Midbrain (tissue), 1 donor: Measurements from ENCODE around the gene SLC39A11.
A peak's percentile ranks its signal among the peaks of the same experiment; 100 is the strongest.

Experiments used
- DNase-seq: peaks from one replicate; lab custom pipeline; 2025; lab: John Stamatoyannopoulos, UW

Gene SLC39A11

DNA sequence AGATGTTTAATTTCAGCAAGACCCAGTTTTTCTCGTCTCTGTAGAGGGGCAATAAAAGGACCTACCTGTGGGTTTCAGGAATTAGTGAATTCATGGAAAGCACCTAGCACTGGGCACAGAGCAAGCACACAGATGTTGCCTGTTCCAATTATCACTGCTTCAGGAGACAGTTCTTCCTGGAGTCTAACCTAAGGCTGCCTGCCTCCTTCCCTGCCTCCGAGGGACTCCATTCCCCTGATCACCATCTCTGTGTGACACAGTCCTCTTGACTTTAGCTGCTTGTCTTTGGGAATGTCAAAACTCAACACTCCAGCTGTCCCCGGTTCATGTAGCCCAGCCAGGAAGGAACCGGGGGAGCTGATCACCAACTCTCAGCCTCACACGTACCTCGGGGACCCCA lies 474.9 kb downstream of the SLC39A11 start:
- no peak for DNase-seq

DNA sequence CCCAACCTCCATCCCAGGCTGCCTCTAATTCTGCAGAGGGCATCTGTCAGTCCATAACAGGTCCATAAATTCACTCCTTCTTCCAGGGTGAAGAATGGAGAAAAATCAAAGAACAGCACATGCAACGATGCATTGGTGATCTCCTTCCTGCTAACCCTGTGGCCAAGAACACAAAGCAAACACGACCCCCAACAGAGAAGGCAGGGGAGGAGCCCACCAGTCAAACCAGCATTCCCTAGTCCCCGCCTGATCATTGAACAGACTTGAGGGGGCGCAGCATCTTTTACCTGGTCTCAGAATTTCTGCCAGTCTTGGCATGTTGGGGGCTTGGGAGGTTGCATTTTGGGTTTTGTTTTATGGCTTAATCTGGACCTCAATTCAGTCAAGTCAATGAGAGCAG lies 476.0 kb downstream of the SLC39A11 start:
- DNase-seq: no peak

DNA sequence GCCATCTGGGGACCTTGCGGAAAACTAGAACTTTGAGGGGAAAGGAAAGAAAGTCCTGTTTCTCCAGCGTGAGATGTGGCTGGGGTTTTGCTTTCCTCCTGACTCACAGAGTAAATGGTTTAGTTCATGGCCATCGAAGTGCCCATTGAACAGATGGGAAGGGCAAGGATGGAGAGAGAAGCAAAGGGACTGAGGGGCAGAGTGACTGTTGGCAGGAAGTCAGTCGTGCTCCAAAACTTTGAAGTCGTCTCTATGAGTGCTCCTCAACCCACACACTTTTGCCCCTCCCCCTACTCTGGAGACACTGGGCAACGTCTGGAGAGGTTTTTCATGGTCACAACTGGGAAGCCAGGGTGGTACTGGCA lies 476.9 kb downstream of the SLC39A11 start:
- DNase-seq: no peak

DNA sequence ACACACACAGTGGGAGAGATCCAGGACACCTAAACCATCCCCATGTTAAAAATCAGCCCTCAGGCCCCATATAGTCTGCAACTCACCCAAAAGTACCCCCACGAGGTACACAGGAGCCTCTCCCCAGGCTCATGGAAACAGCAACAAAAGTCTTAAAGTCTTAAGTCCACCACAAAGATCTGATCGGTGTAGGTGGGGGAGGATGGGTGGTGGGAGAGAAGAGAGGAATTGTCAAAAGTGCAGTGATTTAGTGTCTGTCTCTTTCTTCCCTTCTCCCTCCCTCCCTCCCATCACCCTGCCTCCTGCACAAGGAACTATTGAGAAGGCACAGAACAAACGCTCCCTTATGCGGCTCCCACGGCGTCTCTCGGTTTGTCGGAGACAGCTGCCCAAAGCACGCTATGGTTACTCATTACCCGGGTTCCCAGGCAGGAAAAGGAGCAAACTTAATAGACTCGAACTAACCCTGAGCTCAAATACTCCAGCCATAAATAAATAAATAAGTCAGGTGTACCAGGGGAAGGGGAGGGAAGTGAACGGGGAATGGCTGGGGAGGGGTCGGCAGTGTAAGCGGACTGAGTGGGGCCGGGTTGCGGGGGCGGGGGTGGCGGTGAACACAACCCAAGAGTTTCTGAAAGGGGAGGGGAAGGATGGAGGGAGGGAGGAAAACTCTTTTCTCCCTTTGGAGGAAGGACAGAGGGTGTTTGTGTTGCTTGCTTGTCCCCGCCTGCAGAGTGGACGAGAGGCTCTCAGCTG lies 477.4 kb downstream of the SLC39A11 start:
- peak; percentile 89 for DNase-seq

DNA sequence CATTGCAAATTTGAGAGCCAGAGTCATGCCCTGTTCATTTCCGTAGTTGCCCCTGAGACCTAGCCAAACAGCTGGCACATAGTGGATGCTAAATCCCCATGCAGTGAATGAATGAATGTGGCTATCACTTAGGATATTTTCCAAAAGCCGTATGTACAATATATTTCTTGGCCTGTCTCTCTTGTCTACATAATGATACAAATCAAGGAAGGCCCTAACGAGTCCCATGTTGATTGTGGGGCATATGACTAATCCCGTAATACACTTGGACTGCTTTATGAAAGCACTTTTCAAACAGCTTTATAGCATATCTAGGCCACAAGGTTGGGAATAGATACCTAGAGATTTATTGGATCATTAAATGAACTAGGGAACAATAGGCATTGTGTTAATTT lies 478.0 kb downstream of the SLC39A11 start:
- no peak for DNase-seq

DNA sequence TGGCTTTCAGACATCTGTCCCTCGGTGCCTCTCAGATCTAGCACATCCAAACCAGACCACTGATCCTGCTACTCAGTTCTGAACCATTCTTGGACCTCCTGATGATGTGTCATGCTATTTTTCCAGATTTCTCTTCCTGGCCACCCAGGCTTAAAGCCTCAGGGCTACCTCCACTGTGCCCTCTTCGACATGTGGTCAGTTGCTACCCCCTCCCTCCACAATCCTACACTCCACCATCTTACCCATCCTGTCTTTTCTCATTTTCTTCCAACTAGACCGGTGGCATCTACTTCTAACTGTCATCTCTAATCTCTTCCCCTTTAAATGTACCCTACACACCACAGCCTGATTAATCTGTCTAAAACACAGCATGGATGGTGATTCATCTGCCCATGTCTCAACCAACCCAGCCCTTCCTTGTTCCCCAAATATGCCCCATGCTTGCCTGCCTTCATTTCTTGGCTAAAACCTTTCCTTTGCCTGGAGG lies 478.6 kb downstream of the SLC39A11 start:
- DNase-seq: no peak

DNA sequence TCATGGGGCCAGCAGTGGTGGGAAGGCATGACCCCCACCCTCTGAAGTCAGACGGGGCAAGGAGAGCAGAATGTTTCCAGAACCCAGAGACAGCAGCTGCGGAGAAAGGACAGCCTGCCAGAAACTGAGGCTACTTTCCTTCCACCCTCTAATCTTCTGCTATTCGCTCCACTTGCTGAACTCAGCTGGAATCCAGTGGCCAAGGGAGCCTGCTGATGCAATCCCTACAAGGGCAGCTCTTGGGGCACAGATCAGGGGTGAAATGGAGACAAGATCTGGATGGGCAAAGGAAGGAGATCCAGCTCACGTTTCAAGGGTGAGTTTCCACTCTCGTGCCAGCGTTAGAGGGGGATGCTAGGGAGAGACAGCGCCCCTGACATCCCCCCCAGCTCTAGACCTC lies 479.1 kb downstream of the SLC39A11 start:
- no peak for DNase-seq

DNA sequence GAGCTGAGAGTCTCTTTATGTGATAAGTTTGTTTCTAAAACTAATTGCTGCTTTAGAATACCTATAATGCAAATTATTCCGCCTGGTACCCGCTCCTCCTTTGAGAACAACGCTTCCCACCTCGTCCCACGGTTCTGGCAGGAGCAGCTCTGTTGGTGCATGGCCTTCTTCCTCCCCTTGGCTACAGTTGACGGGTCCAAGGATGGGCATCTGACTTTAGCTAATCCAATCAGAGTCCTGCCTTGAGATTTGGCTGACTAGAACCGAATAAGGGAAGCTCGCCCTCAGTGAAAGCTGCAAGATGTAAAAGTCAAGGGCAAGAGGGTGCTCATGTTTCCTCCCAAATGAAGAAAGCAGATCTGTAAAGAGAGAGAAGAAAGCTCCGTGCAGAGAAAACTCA lies 481.3 kb downstream of the SLC39A11 start:
- DNase-seq: no peak

DNA sequence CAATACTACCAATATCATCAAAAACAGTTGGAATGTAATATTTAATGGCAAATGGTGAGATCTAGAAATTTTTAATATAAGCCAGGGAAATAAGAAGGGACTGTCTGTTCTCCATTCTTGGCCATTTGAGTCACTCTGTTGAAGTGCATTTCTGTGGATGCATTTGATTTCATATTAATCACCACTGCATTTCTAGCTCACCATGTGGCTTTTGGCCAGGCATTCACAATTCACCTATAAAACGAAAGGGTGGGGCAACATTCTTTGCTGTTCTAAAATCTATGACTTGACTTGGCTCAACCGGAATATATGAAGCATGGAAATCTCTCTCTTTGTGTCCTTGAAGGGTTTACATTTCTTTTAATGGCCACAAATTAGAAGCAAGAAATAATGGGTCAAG lies 483.0 kb downstream of the SLC39A11 start:
- no peak for DNase-seq

DNA sequence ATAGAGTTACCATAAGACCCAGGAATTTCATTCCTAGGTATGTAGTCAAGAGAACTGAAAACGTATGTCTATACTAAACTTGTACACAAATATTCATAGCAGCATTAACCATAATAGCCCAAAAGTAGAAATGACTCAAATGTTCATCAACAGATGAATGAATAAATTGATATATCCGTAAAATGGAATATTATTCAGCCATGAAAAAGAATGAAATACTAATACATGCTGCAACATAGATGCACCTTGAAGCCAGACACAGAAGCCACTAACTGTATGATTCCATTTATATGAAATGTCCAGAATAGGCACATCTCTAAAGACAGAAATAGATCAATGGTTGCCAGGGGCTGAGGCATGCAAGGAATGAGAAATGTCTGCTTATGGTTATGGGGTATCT lies 484.1 kb downstream of the SLC39A11 start:
- no peak for DNase-seq

DNA sequence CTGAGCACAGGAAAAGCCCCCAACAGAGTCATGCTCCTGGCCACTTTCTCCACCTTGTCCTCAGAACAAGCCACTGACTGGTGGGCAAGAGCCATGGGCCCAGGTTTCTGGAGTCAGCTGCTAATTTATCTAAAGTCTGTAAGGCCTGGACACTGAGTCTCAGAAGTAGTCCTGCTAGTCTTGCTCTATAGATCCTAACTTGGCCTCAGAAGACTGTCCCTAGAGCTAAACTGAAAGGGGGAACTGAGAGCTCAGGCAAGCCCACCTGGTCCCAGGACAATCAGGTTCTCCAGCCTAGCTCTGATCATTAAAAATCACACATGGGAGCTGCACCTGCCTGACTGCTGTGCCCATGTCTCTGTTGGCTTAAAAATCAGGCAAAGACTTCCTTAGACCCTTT lies 485.8 kb downstream of the SLC39A11 start:
- no peak for DNase-seq

DNA sequence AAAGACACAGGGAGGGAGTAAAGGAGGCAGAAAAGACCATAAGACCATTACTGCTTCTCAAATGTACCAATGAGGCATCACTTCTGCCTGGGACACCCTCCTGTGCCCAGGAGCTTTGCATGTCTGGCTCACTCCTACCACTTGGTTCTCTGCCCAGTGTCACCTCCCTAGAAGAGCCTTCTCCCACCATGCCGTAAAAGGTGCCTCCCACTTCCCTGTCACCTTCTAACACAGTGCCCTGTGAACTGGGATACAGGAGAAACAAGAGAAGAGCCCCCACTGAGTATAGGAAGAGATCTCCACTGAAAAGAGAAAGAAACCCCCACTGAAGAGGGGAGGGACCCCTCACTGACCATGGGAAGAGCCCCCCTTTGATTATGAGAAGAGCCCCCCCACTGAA lies 486.9 kb downstream of the SLC39A11 start:
- DNase-seq: no peak

DNA sequence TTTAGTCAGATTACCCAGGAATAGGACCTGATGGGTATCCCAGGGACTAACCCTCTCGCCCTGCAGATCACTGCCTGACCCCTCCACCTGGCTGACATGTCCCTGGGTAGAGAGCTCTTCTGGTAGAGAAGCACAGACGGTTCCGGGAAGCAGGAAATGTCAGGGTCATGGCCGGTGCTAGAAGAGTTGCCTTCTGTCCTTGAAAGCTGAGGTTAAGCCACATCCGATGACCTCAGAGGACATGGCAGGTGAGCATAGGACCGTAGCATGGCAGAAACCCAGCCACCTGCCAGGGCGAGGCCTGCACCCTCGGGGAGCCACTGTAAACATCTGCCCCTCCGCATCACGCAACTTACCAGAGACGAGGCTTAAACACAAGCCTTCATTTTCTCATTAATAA lies 488.0 kb downstream of the SLC39A11 start:
- DNase-seq: no peak

DNA sequence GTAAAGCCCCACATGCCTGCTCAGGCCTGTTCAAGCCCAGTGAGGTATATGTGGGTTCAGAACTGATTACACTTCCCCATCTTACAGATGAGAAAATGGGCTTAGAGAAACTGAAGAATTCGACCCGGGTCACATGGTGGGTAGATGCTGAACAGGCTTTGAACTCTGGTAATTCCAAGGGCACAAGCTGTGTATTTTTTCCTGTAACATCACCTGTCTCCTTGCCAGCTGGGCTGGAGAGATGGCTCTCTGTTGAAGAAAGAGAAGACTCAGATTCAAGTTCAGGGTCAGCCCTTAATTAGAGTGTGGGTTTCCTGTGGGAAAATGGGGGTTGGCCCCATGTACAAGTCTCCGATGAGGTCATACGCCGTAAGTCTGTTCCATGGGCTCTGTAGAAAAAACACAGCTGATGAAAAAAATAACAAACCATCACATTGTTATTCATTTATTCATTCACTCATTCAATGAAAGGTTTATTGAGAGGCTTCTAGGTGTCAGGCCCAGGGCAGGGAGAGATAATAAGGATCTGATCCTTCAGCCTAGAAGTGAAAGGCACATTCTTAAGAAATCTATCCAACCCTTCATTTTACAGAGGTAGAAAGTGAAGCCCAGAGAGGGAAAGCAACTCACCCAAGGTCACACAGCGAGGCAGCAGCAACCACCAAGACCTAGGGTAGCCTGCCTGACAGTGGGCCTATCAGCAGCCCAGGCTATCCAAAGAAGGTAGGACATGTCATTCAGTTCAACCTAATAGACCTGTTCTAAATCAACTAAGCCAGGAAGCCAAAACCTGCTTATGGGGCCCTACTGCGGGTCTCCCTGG lies 488.9 kb downstream of the SLC39A11 start:
- no peak for DNase-seq

DNA sequence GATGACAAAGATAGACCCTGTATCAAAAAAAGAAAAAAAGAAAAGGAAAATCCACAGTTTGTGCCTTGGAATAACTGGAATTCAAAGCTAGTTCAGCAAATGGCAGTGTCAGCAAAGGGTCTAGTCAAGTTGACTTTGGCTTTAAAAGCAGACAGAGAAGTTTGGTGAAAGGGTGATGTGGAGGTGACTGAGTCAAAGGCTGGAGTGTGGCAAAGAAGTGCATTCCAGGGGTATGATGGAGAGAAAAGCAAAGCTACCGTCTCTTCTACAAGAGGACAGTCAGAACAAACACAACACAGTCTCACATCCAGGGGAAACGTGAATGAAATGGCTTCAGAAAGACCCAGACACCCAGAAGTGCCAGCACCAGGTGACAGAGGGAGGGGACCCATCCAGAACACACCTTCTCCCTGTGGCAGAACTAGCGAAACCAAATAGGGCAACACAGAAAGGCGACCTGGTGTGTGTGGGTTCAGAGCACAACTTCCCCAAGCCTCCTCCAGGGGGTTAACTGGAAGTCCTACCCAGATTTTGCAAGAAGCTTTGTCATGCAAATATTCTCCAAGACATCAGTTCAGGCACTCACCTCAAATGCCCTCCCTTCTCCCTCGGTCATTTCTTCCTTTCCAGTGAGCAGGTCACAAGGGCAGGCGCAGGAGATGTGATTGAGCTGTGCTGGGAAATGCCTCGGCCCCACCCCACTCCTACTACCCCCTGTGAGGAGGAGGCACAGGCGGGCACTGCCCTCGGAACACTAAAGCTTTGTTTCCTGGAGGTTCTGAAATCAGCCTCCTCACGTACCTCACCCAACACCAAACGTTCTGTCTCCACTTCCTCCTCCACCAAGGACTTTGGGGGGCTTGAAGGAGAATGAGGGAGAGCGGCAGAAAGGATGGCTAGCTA lies 489.7 kb downstream of the SLC39A11 start:
- no peak for DNase-seq

DNA sequence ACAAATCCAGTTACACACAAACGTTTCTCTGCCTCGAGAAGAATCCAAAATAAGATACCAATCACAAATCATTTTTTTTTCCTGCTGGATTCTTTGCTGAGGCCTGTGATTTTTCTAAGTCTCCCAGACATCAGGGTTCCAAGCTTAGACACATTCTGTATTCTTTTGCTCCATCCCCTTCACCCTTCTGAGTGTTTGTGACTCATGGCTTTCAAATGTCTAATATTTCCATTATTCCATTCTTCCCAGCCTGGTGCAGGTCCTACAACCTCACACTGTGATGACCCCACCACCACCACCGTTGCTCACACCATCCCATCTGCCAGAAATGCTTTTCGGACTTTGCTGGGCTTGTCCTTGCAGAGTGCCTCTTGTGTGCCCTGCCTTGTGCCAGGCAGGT lies 491.6 kb downstream of the SLC39A11 start:
- DNase-seq: no peak

DNA sequence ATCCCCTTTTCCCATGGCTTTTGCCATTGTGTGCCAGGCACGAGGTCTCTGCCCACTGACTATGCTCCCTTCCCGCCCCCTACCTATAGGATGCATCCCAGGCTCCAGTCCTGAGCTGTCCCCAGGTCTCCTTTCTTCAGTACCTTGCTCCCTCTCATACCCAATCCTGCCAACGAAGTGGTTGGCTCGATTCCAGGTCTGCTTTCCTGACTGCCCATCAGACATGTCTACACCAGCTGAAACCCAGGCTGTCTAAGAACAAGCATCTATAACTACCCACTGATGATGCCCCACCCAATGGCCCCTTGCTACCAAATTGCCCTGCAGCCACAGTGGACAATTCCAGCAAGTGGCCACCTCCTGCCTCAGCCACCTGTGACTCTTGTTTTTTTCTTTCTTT lies 492.6 kb downstream of the SLC39A11 start:
- no peak for DNase-seq

DNA sequence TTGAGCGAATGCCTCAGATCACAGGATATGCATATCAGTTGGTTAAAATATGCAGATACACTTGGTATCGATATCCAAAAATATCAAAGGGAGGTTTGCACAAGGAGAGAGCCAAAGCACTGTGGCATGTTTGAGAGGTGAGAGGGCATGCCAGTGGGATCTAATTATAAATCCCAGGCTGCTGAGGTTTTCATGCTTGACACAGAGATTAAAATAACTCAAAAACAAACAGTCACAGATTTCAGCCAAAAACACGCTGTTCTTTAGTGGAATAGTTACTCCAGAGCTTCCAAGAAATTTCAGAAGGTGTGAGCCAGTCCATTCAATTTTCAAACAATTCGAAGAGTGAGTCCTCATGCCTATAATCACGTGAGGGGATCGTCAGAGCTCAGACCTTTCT lies 493.8 kb downstream of the SLC39A11 start:
- DNase-seq: no peak

DNA sequence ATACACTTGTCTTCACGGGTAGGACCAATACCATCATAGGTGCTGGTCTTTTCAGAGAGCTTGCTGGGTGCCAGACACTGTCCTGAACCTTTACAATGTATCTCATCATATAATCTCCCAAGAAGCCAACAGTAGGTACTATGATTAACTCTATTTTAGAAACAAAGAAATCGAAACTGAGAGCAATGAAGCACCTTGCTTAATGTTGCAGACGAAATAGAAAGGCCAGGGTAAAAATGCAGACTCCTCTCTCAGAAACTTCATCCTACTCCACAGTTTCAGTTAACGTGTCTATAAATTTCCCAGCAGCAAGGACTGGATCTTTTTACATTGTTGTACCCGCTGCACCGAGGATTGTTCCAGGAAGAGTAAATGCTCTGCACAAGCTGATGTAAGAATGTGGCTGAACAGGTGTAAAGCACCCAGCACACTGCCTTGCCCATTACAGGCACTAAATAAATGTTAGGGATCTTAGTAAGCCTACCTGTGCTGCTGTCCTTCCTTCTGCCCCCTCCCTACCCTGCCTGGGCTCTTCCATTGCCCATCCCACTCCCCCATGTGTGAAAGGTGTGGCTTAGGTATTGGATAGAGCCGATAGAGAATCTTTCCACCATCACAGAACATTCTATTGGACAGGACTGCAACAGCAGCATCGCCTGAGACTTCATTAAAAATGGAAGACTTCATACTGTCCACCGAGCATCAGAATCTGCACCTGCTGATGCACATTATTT lies 495.0 kb downstream of the SLC39A11 start:
- DNase-seq: no peak
